Left colon (tissue), 2 donors: ENCODE results near the gene GAS6. TPM values are rescaled to one million over a fixed set of nuclear protein-coding genes. Genes with fewer than 3 reads are reported as not detected.
"Not testable (repeated sequence)": the region's sequence is repeated elsewhere in the genome, so short reads cannot be mapped to it uniquely, and the experiment has no call there.

Experiments
- ATAC-seq: fragments of 200-7000 bp; cut with Tn5 transposase; one replicate; pipeline ENCODE4 v1.9.1; 2020; ENCODE audit warnings: mild to moderate bottlenecking, moderate library complexity
- DNase-seq, 2 donors: peaks; one replicate each; pipeline ENCODE4 v3.0.0-alpha.2; 2020
- intact Hi-C, 2 donors: fragments of 100-400 bp; cut with DNase I in 1 of 2; cut with micrococcal nuclease in 1 of 2; formaldehyde crosslinking; loops; one replicate each; pipeline versions ENCODE4 v1.11.2 to v1.14.0; 2022; cut with DNase I, micrococcal nuclease
- long read RNA-seq: library from polyadenylated mRNA; unstranded; transcript quantifications from one replicate; pipeline ENCODE4 v2.0.0, GENCODE V29; 2021
- total RNA-seq, 2 donors: library from RNA; stranded (reverse); fragmentation: NEBNext Ultra II Directional; extraction: Animal tissue kit (Norgen Biotek cat#: 25700); gene quantifications; one replicate each; pipeline ENCODE4 v1.2.1, GENCODE V29; 2021
- donor health status: DM: no; HTN: no; CAD: no.
- donor health status: DM: yes; HTN: yes; CAD: no.

The GAS6 gene
- 100 to 1,000 TPM; 125 to 185 TPM for total RNA-seq
- long read RNA-seq, transcript GAS6-201 (15 exons, 2,490 nt), result major isoform, 456 of 875 reads
- long read RNA-seq, transcript GAS6-203 (7 exons, 2,507 nt), result minor isoform, 10 of 875 reads
- long read RNA-seq, transcript GAS6-205 (9 exons, 2,169 nt), result minor isoform, 26 of 875 reads
- long read RNA-seq, partial matches to known transcripts, result 324 of 875 reads
- long read RNA-seq, other reads (novel, unspliced or antisense), result 55 of 875 reads

DNA sequence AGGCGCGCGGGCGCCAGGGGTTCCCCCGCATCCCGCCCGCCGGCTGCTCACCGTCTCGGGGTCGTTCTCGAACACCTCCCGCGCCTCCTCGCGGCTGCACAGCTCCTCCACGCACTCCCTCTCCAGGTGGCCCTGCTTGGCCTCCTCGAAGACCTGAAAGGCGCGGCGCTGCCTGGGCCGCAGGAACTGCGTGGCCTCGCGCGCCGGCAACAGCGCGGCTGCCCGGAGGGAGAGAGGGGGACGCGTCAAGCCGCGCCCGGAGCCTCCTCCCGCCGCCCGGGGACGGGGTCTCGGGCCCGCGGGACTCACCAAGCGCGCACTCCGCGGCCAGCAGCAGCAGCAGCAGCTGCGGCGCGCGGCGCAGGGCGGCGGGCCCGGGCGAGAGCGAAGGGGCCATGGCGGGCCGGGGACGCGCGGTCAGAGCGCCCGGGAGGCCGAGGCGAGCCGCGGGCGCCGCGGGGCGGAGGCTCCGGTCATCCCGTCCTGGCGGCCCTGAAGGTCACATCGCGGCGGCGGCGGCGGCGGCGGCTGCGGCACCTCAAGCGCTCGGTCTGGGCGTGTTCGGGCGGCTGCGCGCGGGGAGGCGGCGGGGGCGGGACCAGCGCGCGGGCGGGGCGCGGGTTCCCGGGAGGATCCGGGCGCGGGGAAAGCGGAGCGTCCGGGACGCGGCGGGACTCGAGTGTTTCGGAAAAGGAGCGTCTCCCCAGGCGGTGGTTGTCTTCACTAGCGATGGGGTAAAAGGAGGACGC, at the start of gene GAS6:
GAS6 (minus strand) TSS at position 553 of the 749 bp plus-strand sequence; CDS start at position 397, 156 bp downstream.
- intact Hi-C loops, result no loop called here
- ATAC-seq (peak; percentile 34), DNase-seq (peak; percentile 69 to 81)

DNA sequence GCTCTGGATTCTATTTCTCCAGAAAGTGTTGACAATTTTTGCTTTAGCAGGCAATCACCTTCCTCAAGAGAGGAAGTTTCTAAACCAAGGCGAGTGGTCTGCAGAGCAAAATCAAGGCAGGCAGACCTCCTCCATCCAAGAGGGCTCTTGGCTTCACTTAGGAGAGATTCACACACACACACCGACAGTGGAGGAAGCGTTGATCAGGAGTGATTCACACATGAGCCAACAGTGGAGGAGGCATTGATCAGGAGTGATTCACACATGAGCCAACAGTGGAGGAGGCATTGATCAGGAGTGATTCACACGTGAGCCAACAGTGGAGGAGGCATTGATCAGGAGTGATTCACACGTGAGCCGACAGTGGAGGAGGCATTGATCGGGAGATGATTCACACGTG, 49.5 kb upstream of the GAS6 start:
- DNase-seq, ATAC-seq: not testable (repeated sequence)

DNA sequence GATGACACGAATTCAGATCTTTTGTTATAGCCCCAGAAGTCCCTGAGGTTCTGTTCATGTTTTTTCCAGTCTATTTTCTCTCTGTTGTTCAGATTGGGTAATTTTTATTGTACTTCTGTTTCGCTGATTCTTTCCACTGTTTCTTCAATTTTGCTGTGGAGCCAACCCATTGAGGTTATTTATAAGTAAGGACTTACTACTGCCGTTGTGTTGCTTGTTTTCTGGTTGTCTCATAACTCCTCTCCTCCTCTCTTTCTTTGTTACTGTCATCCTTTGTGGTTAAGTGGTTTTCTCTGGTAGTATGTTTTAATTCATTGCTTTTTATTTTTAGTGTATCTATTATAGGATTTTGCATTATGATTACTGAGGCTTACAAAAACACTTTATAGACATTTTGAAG, 48.7 kb upstream of the GAS6 start:
- DNase-seq (no peak), ATAC-seq (no peak)
- intact Hi-C loops, result no loop called here

More for the DNA sequence above, 49.5 kb upstream of the GAS6 start:
- intact Hi-C loops, result not testable (repeated sequence)

DNA sequence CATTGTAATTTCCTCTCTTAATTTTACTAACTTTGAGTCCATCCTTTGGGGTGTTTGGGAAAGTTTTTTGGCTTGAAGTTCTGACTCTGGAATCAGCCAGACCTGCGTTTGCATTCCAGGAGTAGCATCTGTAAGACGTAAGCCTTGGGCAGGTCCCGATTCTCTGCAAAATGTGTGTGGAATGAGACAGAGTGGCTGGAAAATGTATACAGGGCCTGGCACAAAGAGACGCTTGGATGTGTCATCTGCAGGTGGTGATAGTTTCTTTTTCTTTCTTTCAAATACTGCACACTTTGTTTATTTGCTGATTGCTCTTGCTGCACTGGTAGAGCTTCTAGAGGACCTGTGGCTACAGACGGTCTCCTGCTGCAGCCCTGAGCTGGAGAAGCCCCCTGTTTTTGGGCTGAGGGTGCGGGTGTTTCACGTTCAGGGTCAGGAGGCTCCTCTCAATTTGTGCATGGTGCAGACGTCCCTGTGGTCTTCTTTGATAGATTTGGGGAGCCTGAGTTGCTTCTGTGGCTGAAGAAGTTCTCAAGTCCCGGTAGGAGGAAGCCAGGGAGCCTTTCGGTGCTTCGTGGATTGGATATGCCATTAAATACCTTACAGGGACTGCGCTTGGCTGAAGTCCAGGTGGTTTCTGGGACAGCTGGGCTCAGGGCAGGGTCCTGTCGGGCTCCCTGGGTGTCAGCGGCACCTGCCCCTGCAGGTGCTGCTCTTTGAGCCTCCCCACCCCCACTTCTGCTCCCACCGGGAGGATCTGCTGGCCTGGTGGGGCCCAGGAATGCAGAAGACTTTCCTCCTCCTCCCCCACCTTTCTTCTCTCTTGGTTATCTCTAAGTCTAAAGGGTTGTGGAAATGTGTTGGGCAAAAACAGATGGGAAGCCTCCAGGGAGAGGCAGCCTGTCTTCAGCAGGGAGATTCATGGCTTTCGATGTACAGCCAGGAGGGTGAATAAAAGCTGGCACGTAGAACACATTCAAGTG, 44.0 kb upstream of the GAS6 start:
- DNase-seq (peak; percentile 41 to 60), ATAC-seq (peak; percentile 64)
- intact Hi-C loops, result no loop called here

DNA sequence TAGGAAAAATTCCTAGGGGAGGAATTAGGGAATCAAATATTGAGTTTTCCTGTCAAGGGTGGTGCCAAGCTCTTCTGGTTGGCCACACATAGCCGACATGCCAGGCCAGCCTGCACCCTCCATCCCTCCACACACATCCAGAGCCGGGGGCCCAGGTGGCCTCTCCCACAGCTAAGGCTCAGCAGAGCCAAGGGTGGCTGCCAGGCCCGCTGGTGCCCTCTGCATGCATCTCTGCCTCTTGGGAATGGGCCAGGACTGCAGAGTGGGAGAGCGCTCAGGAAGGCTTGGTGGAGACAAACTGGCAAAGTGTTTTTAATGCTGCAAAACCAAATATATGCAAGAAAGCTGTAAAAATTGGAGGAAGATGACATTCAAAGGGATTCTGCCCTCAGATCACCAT, 42.7 kb upstream of the GAS6 start:
- DNase-seq (no peak), ATAC-seq (no peak)
- intact Hi-C loops, result no loop called here

DNA sequence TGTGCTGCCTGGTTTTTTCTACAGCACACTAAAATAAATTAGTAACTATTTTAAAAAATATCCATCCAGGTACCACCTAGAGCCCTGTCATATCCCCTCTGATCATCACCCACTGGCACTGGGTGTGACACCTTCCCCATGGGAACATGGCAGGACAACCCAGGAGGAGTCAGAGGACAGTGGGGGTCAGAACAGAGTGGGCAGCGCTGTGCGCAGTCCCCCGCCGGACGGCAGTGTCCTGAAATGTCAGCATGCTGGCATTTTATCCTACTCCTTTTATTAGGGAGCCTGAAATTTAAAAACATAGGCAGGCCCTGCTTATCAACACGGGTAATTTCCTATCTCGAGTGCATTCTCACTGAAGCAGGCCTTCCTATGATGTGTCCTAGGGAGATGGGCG, 42.1 kb upstream of the GAS6 start:
- DNase-seq (no peak), ATAC-seq (no peak)
- intact Hi-C loops, result no loop called here

DNA sequence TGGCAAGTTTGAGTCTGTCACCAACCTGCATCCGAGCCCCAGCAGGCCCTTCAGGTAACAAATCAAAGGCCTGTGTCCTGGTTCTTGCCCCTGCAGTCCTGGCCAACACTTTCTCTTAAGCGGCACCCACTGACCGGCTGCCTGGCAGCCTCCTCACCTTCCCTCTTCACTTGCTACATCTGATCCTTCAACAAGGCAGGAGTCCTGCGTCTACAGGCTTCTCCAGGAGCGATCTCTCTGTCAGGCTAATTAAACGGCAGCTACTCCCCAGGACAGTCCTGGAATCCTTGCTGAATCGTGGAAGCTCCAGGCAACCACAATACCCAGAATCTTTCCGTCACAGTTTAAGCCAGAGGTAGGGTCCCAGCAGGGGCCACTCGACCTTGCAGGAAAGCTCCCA, 41.1 kb upstream of the GAS6 start:
- intact Hi-C loops, result no loop called here

DNA sequence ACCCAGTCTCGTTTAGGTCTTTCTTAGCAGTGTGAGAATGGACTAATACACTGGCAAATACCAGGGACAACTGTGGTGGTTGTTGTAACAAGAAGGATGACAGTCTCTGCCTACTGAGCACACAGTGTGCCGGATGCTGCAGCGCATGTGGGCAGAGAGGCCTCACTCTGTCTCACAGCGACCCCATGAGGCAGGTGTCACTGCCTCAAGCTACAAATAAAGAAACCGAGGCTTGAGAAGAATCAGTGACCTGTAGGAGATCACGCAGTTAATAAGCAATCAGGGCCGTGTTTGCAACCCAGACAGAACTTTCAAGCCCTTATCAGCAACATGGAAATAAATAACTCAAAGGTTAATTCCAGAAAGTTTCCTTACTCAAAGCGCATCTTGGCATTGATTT, 40.5 kb upstream of the GAS6 start:
- ATAC-seq (peak; percentile 78), DNase-seq (peak in 1 of 2 donors; percentile 63)
- intact Hi-C loops, result no loop called here

More for the DNA sequence above, 41.1 kb upstream of the GAS6 start:
- ATAC-seq (no peak), DNase-seq (no peak)

DNA sequence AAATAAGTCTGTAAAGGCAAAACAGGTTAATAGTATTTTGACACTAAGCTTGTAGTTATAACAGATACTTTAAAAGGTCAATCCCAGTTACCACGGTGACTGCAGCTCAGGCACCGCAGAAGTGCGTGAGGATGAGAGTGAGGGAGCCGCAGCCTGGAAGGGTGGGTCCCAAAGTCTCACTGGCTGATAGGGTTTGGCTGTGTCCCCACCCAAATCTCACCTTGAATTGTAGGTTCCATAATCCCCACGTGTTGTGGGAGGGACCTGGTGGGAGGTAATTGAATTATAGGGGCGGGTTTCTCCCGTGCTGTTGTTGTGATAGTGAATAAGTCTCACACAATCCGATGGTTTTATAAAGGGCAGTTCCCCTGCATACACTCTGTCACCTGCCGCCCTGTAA, 40.0 kb upstream of the GAS6 start:
- intact Hi-C loops, result no loop called here

DNA sequence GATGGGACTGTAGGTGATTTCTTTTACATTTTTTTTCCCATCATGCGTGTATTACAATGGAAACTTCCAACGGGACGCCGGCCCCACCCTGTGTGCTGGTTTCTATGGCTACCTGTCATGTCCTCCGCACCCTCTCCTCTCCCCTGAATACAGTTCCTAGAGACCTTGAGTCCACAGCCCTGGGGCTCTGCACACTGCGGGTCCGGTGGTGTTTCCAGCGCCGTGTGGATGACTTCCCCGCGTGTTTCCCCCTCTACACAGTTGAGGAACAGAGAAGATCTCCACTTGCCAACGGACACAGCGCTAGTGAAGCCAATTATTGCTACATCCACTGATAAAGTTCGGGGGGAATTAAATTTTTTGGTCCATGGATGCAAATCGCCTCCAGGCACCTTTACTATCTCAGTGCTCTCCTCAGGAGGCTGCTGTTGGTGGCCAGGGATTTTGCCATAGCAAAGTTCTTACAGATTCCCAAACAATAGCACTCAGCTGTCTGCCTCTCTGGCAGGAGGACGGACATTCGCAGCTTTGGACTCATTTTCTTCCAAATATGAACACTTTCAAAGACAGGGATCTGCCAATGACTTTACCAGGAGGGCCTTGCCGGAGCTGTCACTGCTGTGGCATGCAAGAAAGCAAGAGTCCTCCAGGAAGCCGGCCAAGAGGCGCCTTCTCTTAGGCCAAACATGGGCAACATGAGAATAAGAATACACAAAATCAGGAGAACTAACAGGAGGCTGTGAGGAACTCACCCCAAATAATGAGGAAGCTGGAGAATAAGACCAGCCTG, 39.3 kb upstream of the GAS6 start:
- DNase-seq (no peak), ATAC-seq (no peak)
- intact Hi-C loops, result no loop called here

More for the DNA sequence above, 40.0 kb upstream of the GAS6 start:
- DNase-seq, result no peak
- ATAC-seq, result no peak

DNA sequence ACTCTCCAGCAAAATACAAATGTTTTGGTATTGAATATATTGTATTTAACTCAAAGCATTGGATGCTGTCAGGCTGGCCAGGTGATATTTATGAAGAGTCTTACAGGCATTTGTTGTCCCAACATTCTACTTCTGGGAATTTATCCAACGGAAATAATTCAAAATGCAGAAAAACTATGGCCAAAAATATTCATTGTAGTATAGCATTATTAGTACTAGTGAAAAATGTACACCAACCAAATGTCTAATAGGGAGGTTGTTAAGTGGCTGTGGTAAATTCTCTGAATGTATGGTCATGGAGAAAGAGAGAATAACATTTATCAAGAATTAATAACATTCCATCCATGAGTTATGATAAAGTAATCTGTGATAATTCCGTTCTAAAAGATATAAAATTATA, 38.6 kb upstream of the GAS6 start:
- ATAC-seq (no peak), DNase-seq (no peak)
- intact Hi-C loops, result no loop called here

DNA sequence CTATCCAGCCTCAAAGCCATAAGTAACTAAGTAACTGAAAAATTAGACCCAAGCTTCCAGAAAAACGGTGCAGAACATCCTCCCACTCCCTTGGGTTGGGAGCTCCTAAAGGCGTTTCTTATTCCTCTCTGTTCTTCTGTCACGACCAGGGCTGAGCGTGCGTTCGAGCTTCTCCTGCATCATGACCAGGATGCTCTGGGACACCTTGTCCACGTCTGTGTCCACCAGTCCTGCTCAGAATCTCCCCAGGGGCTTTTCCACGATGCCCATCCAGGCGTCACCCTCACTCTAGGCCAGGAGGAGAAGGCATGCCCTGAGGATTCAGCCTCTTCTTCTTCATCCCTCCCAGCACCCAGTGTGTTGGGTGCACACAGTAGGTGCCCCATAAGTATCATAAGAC, 37.8 kb upstream of the GAS6 start:
- no peak for DNase-seq
- intact Hi-C loops, result no loop called here
- no peak for ATAC-seq

DNA sequence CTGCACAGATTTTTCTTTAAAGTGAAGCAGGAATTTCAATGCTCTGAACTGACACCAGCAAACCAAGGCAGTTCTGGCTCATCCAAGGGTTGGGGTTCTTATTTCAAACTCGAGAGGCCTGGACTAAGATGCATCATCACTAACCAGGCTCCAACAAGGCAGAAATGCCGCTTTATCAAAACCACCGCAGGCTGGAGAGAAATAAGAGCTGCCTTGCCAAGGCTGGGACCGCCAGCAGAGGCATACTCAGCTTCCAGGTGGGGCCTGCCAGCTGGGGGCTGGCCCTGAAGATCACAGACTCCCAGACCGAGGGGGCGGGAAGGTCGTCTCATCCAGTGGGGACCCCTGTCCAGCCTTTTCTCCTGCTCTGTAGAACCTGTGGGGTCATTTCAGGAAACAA, 37.4 kb upstream of the GAS6 start:
- intact Hi-C loops, result no loop called here
- DNase-seq, result no peak
- ATAC-seq, result no peak

DNA sequence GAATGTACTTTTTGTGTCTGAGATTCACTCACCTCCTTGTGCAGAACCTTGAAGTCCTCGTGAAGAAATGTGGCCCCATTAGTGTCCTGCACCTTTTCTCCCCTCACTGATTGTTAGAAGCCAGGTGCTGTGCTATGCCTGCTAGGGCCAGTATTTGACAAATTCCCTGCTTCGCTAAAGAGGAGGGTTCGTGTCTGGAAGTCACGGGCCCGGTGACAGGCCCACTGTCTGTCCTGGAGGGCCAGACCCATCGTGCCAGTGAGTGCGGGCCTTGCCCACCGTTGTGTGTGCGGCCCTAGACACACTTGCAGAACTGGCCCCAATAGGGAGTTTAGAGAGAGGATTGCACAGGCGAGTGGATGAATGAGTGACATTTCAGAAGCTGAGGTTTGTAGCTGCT, 36.8 kb upstream of the GAS6 start:
- no peak for ATAC-seq
- no peak for DNase-seq
- intact Hi-C loops, result no loop called here

DNA sequence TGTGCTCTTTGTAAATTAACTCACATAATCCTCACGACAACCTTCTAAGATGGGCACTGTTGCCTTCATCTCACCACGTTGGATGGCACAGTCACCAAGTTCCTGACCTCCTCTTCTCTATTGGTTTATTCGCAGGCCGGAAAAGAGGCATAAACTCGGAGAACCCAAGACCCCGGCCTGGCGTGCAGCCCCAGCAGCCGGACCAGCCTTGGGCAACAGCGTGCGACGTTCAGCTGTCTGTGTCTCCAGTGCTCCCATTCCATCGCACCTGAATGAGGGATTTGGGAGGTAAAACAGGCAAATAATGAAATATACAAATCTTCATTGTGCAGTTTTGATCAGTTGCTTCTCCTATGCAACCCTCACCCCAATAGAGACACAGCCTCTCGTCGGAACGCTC, 34.5 kb upstream of the GAS6 start:
- intact Hi-C loops, result no loop called here

DNA sequence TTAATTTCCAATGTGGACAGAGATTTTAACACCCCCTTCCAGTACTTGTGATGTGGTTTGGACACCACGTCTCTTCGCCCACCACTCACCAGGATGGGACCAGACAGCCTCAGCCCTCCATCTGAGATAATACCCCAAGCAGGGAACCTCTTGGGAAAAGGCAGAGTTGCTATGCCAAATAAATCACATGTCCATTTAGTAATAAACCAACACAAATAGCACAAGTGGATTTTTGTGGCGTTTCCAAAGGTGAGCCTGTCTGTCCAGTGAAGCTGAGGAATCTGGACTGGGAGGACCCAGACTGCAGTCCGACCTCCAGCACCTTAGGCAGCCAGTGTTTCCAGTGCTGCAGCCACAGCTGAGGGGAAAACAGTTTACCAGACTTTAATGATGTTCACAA, 34.1 kb upstream of the GAS6 start:
- intact Hi-C loops, result no loop called here
- no peak for ATAC-seq
- DNase-seq, result no peak

More for the DNA sequence above, 34.5 kb upstream of the GAS6 start:
- no peak for DNase-seq
- ATAC-seq, result no peak

DNA sequence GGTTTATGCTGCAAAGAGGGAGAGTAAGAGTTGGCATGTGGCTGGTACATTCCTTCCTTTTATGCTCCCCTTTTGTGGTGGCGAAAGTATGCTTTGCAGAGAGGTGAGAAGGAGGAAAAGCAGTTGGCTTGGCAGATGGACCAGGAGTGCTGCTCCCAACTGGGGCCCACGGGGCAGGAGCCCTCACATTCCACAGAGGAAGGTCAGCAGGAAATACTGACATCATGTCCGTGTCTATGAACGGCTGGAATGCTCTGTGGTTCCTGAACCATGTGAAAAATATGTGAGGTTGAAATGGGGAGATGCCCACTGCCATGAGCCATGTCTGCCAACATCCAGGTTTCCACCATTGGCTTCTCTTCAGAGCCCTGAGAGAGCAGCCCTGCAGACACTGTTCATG, 33.3 kb upstream of the GAS6 start:
- intact Hi-C loops, result no loop called here
- no peak for ATAC-seq

DNA sequence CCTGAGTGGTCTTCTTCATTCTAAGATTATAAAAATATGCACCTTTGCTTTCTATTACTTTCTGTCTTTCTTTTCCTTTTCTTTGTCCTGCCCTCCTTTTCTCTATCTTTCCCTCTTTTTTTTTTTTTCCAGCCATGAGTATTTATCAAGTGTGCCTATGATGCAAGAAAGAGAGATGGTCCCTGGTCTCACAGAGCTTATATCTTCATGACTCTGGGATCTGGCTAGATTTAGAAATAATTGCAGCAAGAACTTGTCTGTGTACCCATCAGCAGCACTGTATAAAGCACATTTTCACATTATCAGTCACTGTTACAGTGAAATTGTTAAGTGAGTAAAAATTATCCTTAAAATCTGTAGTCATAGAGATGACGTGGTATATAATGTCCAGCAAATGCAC, 31.6 kb upstream of the GAS6 start:
- no peak for DNase-seq
- intact Hi-C loops, result no loop called here
- ATAC-seq, result no peak

More for the DNA sequence above, 33.3 kb upstream of the GAS6 start:
- no peak for DNase-seq
